NB4 (cell line): Measurements from ENCODE around the gene NRXN3.

Experiments used
- DNase-seq: peaks from one replicate; pipeline ENCODE4 v3.0.0; 2010; ENCODE audit warnings: low read depth
- H3K4me3 ChIP-seq: one replicate; pipeline ENCODE4 v1.5.1; 2011; ENCODE audit warnings: mild to moderate bottlenecking, low read depth, low read length, moderate library complexity
- MAX ChIP-seq: IDR thresholded peaks from 2 replicates; pipeline ENCODE4 v1.6.1; 2011; ENCODE audit warnings: low read depth, low read length
- MYC ChIP-seq: IDR thresholded peaks from 2 replicates; pipeline ENCODE4 v1.6.1; 2011; ENCODE audit warnings: low read depth, low read length
- POLR2A ChIP-seq: IDR thresholded peaks from 2 replicates; pipeline ENCODE4 v1.6.1; 2011; ENCODE audit warnings: mild to moderate bottlenecking; ENCODE audit not compliant: insufficient read length; ENCODE audit errors: extremely low read depth
- TF ChIP-seq, protein P1 (sequence below): IDR thresholded peaks from one replicate; pipeline ENCODE4 v1.5.1; 2012; ENCODE audit warnings: low read depth, low read length

The NRXN3 gene

DNA sequence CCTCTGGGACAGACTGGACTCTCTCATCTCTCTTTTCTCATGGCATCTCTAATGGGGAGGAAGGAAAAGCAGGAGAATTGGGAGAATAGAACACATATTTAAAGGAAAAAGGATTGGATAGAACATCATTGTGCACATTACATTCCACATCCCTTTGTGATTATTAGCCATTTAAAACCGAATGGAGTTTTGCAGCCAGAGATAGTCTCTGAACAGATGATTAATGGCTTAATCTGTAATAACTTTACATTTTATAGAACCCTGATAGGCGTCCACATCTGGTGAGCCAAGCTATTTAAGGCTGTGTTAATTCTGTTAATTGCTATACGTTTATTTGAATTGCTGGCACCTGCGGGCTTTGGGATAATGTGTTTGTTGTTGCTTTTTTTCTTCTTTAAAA is 487.3 kb downstream of the NRXN3 start:
- no peak overlapping the region for H3K4me3 ChIP-seq
- no peak for DNase-seq
- TF ChIP-seq, protein P1, sequence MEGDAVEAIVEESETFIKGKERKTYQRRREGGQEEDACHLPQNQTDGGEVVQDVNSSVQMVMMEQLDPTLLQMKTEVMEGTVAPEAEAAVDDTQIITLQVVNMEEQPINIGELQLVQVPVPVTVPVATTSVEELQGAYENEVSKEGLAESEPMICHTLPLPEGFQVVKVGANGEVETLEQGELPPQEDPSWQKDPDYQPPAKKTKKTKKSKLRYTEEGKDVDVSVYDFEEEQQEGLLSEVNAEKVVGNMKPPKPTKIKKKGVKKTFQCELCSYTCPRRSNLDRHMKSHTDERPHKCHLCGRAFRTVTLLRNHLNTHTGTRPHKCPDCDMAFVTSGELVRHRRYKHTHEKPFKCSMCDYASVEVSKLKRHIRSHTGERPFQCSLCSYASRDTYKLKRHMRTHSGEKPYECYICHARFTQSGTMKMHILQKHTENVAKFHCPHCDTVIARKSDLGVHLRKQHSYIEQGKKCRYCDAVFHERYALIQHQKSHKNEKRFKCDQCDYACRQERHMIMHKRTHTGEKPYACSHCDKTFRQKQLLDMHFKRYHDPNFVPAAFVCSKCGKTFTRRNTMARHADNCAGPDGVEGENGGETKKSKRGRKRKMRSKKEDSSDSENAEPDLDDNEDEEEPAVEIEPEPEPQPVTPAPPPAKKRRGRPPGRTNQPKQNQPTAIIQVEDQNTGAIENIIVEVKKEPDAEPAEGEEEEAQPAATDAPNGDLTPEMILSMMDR = no peak
- TF ChIP-seq MAX = no peak
- no peak for TF ChIP-seq POLR2A
- no peak for TF ChIP-seq MYC

- DNase-seq = no peak
- no peak overlapping the region for H3K4me3 ChIP-seq
- TF ChIP-seq, protein P1 = no peak
- TF ChIP-seq MAX (no peak), POLR2A (no peak), MYC (no peak)
These were observed 494.7 kb downstream of the NRXN3 start for GRCh38 chr14:78664841-78665240.

DNA sequence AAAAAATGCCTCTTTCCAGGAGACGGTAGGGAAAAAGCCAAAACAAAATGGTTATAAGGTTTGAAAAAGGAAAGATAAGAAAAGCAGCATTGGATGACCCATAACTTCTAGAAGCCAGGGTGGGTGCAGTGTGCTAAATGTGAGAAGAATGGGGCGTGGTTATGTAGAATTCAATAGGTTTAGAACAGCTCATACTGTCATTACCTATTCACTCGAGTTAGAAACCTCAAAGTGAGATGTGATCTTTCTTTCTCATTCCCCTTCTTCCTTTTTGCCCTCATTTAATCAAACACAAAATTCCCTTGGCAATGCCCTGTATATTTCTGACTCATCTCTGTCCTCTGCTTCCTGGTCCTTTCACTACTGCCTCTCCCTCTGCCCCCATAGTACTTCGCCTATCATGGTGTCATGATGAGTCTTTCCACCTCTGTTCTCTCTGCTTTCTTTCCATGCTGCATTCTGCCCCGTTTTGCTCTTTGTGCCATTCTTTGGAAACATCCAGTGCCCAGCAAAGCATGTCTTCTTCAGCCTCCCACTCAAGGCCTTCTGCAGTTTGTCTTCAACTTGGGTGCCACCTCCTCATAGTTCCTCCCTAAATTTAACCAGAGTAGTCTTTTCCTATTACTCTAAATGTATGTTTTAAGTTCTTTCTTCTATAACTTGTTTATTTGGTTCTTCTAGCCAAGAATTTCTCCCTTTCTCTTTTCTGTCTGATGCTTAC is 496.3 kb downstream of the NRXN3 start:
- TF ChIP-seq POLR2A (no peak), MAX (no peak), MYC (no peak)
- TF ChIP-seq, protein P1 = no peak
- no peak for DNase-seq
- H3K4me3 ChIP-seq = no peak overlapping the region

- TF ChIP-seq MYC (no peak), MAX (no peak), POLR2A (no peak)
- TF ChIP-seq, protein P1 = no peak
- H3K4me3 ChIP-seq = no peak overlapping the region
- no peak for DNase-seq
These were observed 497.0 kb downstream of the NRXN3 start for GRCh38 chr14:78667141-78667540.

DNA sequence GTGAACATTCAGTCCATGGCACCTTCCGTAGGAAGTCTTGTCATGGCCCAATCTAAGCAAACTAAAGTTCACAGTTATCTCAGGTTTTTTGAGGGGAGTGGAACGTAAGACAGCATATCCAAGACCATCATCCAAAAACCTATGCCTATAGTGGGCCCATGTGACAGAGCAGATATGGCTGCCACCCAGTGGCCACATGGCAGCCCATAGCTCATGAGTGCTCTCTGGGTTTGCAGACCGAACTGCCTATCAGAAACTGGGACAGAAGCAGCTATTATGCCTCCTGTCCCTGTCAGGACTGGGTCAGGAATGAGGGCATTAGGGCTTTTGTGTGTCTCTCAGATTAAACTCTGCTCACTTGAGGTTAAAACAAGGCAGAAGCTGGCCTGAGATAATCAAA is 503.7 kb downstream of the NRXN3 start:
- no peak for DNase-seq
- H3K4me3 ChIP-seq = no peak overlapping the region
- TF ChIP-seq POLR2A (no peak), MAX (no peak), MYC (no peak)
- TF ChIP-seq, protein P1 = peak; percentile 5
